ENCODE results near the gene EBLN1.

DNA sequence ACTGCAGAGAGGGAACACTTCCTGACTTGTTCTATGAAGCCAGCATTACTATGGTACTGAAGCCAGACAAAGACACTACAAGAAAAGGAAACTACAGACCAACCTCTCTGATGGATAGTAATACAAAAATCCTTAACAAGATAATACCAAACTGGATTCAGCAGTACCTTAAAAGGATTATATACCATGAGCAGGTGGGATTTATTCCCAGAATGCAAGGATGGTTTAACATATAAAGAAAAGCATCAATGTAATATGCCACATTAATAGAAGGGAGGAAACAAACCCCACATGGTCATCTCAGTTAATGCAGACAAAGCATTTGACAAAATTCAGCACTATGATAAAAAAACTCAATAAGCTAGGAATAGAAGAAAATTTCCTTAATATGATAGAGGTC is 47.2 kb downstream of the EBLN1 start:
- TF ChIP-seq, protein P1, sequence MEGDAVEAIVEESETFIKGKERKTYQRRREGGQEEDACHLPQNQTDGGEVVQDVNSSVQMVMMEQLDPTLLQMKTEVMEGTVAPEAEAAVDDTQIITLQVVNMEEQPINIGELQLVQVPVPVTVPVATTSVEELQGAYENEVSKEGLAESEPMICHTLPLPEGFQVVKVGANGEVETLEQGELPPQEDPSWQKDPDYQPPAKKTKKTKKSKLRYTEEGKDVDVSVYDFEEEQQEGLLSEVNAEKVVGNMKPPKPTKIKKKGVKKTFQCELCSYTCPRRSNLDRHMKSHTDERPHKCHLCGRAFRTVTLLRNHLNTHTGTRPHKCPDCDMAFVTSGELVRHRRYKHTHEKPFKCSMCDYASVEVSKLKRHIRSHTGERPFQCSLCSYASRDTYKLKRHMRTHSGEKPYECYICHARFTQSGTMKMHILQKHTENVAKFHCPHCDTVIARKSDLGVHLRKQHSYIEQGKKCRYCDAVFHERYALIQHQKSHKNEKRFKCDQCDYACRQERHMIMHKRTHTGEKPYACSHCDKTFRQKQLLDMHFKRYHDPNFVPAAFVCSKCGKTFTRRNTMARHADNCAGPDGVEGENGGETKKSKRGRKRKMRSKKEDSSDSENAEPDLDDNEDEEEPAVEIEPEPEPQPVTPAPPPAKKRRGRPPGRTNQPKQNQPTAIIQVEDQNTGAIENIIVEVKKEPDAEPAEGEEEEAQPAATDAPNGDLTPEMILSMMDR (IDR thresholded peaks at IDR 0.05): no peak
- TF ChIP-seq POLR2A (IDR thresholded peaks at IDR 0.05) (no peak), EP300 (IDR thresholded peaks at IDR 0.05) (no peak), POLR2AphosphoS5 (IDR thresholded peaks at IDR 0.05) (no peak)

Measured in suprapubic skin (tissue), 4 donors.